Endothelial cell of umbilical vein (primary cell): ENCODE data around the gene CDKN1C. TPM values are rescaled to one million over a fixed set of nuclear protein-coding genes. Genes with fewer than 3 reads are reported as not detected.
A peak's percentile ranks its signal among the peaks of the same experiment; 100 is the strongest.

Source experiments
- BruUV-seq: library from RNA; stranded (reverse); fragments of 400-500 nt; replicated peaks from 2 replicates; lab custom pipeline; 2021; lab: Mats Ljungman, UMichigan
- CTCF ChIA-PET: fragments of 300-600, 350-600 bp; sonication (Branson Sonifier 250); formaldehyde crosslinking; loops from one replicate; lab custom pipeline; 2021; ENCODE audit warnings: antibody characterized with exemption, inconsistent platforms; lab: Charles Lee
- POLR2A ChIA-PET: fragments of 300-600, 350-600 bp; sonication (Branson Sonifier 250); formaldehyde crosslinking; loops from one replicate; lab custom pipeline; 2021; ENCODE audit warnings: antibody characterized with exemption, inconsistent platforms; lab: Charles Lee
- DNase-seq: peaks from one replicate; pipeline ENCODE4 v3.0.0-alpha.2; 2011; ENCODE audit warnings: low read depth, low spot score
- FAIRE-seq: peaks from 2 replicates; lab custom pipeline; 2011; peaks lifted over from hg19 to GRCh38; lab: Jason Lieb, UNC
- H2AFZ ChIP-seq: 2 replicates; pipeline ENCODE4 v1.6.0; 2012; ENCODE audit warnings: low read depth, low read length, control low read depth, inconsistent platforms
- H3K27ac ChIP-seq: 2 replicates; pipeline ENCODE4 v1.5.1; 2011; ENCODE audit warnings: low read depth, mild to moderate bottlenecking, control low read depth, low read length, moderate library complexity; ENCODE audit not compliant: insufficient read depth
- H3K27me3 ChIP-seq, 2 experiments: 2 replicates each; pipeline versions ENCODE4 v1.6.0 to v1.6.1; 2011; ENCODE audit warnings: low read length in 2 of 2, mixed read lengths in 1 of 2; ENCODE audit not compliant: control insufficient read depth in 2 of 2, insufficient read depth in 2 of 2
- H3K36me3 ChIP-seq, 2 experiments: 2 replicates in 1 of 2; 3 replicates in 1 of 2; pipeline ENCODE4 v1.5.1; 2011; ENCODE audit warnings: low read length in 2 of 2, mild to moderate bottlenecking in 1 of 2, moderate library complexity in 1 of 2; ENCODE audit not compliant: control insufficient read depth in 2 of 2, insufficient read depth in 2 of 2; ENCODE audit errors: extremely low read depth in 1 of 2
- H3K4me1 ChIP-seq: 3 replicates; pipeline ENCODE4 v1.5.1; 2011; ENCODE audit warnings: mild to moderate bottlenecking, low read length; ENCODE audit not compliant: control insufficient read depth, insufficient read depth; ENCODE audit errors: extremely low read depth
- H3K4me2 ChIP-seq: 2 replicates; pipeline ENCODE4 v1.6.1; 2011; ENCODE audit warnings: low read length, control low read depth, mixed read lengths; ENCODE audit not compliant: insufficient read depth
- H3K4me3 ChIP-seq, 3 experiments: fragments of 200-600 bp in 1 of 3; sonication (generic), shearing (Covaris generic) in 1 of 3; replicated peaks in 1 of 3; 2 replicates each; pipeline ENCODE4 v1.5.1; 2011 to 2016; ENCODE audit warnings: control low read depth in 3 of 3, low read length in 3 of 3, mild to moderate bottlenecking in 2 of 3, inconsistent platforms in 1 of 3, low read depth in 1 of 3, moderate library complexity in 1 of 3; ENCODE audit not compliant: insufficient read depth in 1 of 3
- H3K79me2 ChIP-seq: 2 replicates; pipeline ENCODE4 v1.6.0; 2012; ENCODE audit warnings: low read length, inconsistent platforms; ENCODE audit not compliant: control insufficient read depth, insufficient read depth
- H3K9ac ChIP-seq: replicated peaks from 2 replicates; pipeline ENCODE3; 2011; ENCODE audit warnings: low read length, control low read depth; ENCODE audit not compliant: insufficient read depth; ENCODE audit errors: extremely low read depth
- H3K9me1 ChIP-seq: replicated peaks from 3 replicates; pipeline ENCODE4 v1.6.0; 2011; ENCODE audit warnings: mild to moderate bottlenecking, low read length; ENCODE audit not compliant: control insufficient read depth, insufficient read depth; ENCODE audit errors: extremely low read depth
- H3K9me3 ChIP-seq: replicated peaks from 2 replicates; pipeline ENCODE4 v1.5.1; 2012; ENCODE audit warnings: low read length, inconsistent platforms; ENCODE audit not compliant: control insufficient read depth, insufficient read depth
- H4K20me1 ChIP-seq: replicated peaks from 2 replicates; pipeline ENCODE3; 2011; ENCODE audit warnings: mild to moderate bottlenecking, low read length; ENCODE audit not compliant: control insufficient read depth, insufficient read depth; ENCODE audit errors: extremely low read depth
- CTCF ChIP-seq, 2 donors: IDR thresholded peaks; 1 replicate in 1 of 2; 2 replicates in 1 of 2; pipeline ENCODE4 v1.5.1; 2011; ENCODE audit warnings: low read length in 2 of 2, mild to moderate bottlenecking in 2 of 2, moderate library complexity in 2 of 2, control low read depth in 1 of 2, inconsistent platforms in 1 of 2, low read depth in 1 of 2; ENCODE audit not compliant: insufficient read depth in 1 of 2; ENCODE audit errors: extremely low read depth in 1 of 2
- EZH2 ChIP-seq: IDR thresholded peaks from 2 replicates; pipeline ENCODE4 v1.6.1; 2012; ENCODE audit warnings: borderline replicate concordance, low read depth, mild to moderate bottlenecking, moderate library complexity, low read length, inconsistent platforms; ENCODE audit not compliant: severe bottlenecking
- FOS ChIP-seq: IDR thresholded peaks from 2 replicates; pipeline ENCODE4 v1.6.1; 2011; ENCODE audit warnings: mild to moderate bottlenecking, low read length, moderate library complexity, borderline replicate concordance; ENCODE audit not compliant: insufficient read depth
- GATA2 ChIP-seq: IDR thresholded peaks from 2 replicates; pipeline ENCODE4 v1.7.0; 2011; ENCODE audit warnings: low read depth, mild to moderate bottlenecking, moderate library complexity, mixed read lengths, low read length; ENCODE audit not compliant: insufficient read length, insufficient read depth
- JUN ChIP-seq: IDR thresholded peaks from 2 replicates; pipeline ENCODE4 v1.6.1; 2011; ENCODE audit warnings: borderline replicate concordance, low read depth; ENCODE audit not compliant: insufficient read length, insufficient read depth
- MAX ChIP-seq: IDR thresholded peaks from 2 replicates; pipeline ENCODE4 v1.6.1; 2011; ENCODE audit not compliant: insufficient read depth, insufficient read length
- MYC ChIP-seq: IDR thresholded peaks from one replicate; pipeline ENCODE4 v1.6.1; 2011; ENCODE audit warnings: mild to moderate bottlenecking, low read depth, low read length
- POLR2A ChIP-seq: IDR thresholded peaks from 2 replicates; pipeline ENCODE4 v1.6.1; 2012; ENCODE audit warnings: low read depth, mild to moderate bottlenecking, control low read depth, low read length
- POLR2AphosphoS5 ChIP-seq: IDR thresholded peaks from 2 replicates; pipeline ENCODE4 v1.6.1; 2012; ENCODE audit warnings: low read depth, mild to moderate bottlenecking, control low read depth, low read length, moderate library complexity; ENCODE audit not compliant: insufficient read depth
- dilution Hi-C: fragments of 300-500 bp; cut with MboI; formaldehyde crosslinking; loops from one replicate; pipeline ENCODE4 v1.15.0; 2019; ENCODE audit warnings: low sequenced_read_pairs; ENCODE audit not compliant: extremely low pct_ligation_motif_present
- intact Hi-C: fragments of 100-400 bp; cut with micrococcal nuclease; formaldehyde crosslinking; loops from one replicate; pipeline ENCODE4 v1.10.0; 2022
- polyA plus RNA-seq, 4 experiments: library from polyadenylated mRNA; depleted of rRNA in 3 of 4; stranded (reverse) in 3 of 4; unstranded in 1 of 4; fragments of >200 nt; gene quantifications; 2 replicates each; pipeline versions ENCODE4 v1.2.1 to v1.2.3, GENCODE V29; 2011 to 2012; ENCODE audit warnings: missing spikeins in 1 of 4
- total RNA-seq: library from RNA; stranded (reverse); gene quantifications from 2 replicates; pipeline ENCODE4 v1.2.3, GENCODE V29; 2021

Gene CDKN1C
- total and polyA plus RNA-seq, 2 donors (not counting 3 experiments of a cell fraction or from before 2014, with no cell fraction given) = 4.1 to 9.0 TPM

GRCh38 chr11:2898366-2899079 lies 12.9 kb upstream of the CDKN1C start:
- TF ChIP-seq POLR2AphosphoS5 = peak; percentile 94
- no peak for TF ChIP-seq GATA2
- peak; percentile 87 for TF ChIP-seq MYC
- TF ChIP-seq FOS = peak; percentile 88
- no peak for TF ChIP-seq POLR2A
- TF ChIP-seq CTCF (IDR thresholded peaks at IDR 0.05; ENCODE audit: extremely low read depth in 1 of 2, insufficient read depth in 1 of 2, low read depth in 1 of 2, low read length in 2 of 2) = no peak
- peak; percentile 91 for TF ChIP-seq MAX
- no peak for TF ChIP-seq EZH2
- TF ChIP-seq JUN = peak; percentile 95
- Histone ChIP-seq H3K36me3 (no peaks in the 10 kb centered on the region), H4K20me1 (no peaks in the 10 kb centered on the region), H3K79me2 (no peaks in the 10 kb centered on the region), H3K27ac (peak overlapping the region; percentile 72), H2AFZ (no peak overlapping the region), H3K9me3 (no peaks in the 10 kb centered on the region), H3K9me1 (no peaks in the 10 kb centered on the region), H3K4me1 (peaks cover 26% of the 10 kb centered on the region), H3K27me3 (peaks cover 0 to 2% of the 10 kb centered on the region in 2 experiments), H3K4me3 (no peak overlapping the region), H3K9ac (peak overlapping the region; percentile 22), H3K4me2 (peak overlapping the region; percentile 26)
- intact Hi-C loops = loop anchor here (1.0 kb wide), 1 partner anchor 31 kb away; the partner anchor contains the start of gene PHLDA2
- ChIA-PET CTCF (interaction anchor here (0.8 to 1.8 kb wide), 5 partner anchors 10 to 366 kb away, joined by 3 to 12 read pairs (median 7); no protein-coding TSS in a partner anchor), POLR2A (interaction anchor here (0.7 to 1.7 kb wide), 3 partner anchors 31 to 1921 kb away, joined by 3 to 11 read pairs (median 4); partner anchors contain the start of gene PHLDA2)
- dilution Hi-C loops = no loop called here
- DNase-seq (peak; percentile 88), FAIRE-seq (peak; percentile 99)
- no TSS peak for BruUV-seq
